Kidney (tissue), 14 donors: ENCODE results near the gene MPL. TPM values are rescaled to one million over a fixed set of nuclear protein-coding genes. Genes with fewer than 3 reads are reported as not detected.

Source experiments
- DNase-seq, 5 donors: peaks; one replicate each; pipeline ENCODE4 v3.0.0-alpha.2; 2013 to 2020
- FAIRE-seq: peaks from 2 replicates; lab custom pipeline; 2012; peaks lifted over from hg19 to GRCh38; lab: Jason Lieb, UNC
- H3K27ac ChIP-seq, 2 donors: one replicate each; pipeline ENCODE4 v1.7.0; 2013; ENCODE audit warnings: low read depth in 2 of 2, low read length in 2 of 2, inconsistent platforms in 1 of 2
- H3K27me3 ChIP-seq: one replicate; pipeline ENCODE4 v1.7.1; 2013; ENCODE audit warnings: low read length, inconsistent platforms; ENCODE audit not compliant: control insufficient read depth, insufficient read depth
- H3K36me3 ChIP-seq, 3 donors: one replicate each; pipeline versions ENCODE4 v1.7.0 to v1.7.1; 2013; ENCODE audit warnings: low read length in 3 of 3, control low read depth in 1 of 3, inconsistent platforms in 1 of 3; ENCODE audit not compliant: insufficient read depth in 3 of 3, control insufficient read depth in 2 of 3
- H3K4me1 ChIP-seq, 3 donors: one replicate each; pipeline versions ENCODE4 v1.7.0 to v1.7.1; 2013; ENCODE audit warnings: low read length in 3 of 3, inconsistent platforms in 1 of 3, low read depth in 1 of 3; ENCODE audit not compliant: control insufficient read depth in 2 of 3, insufficient read depth in 2 of 3
- H3K4me3 ChIP-seq, 3 donors: one replicate each; pipeline versions ENCODE4 v1.7.0 to v1.8.1; 2013; ENCODE audit warnings: low read length in 3 of 3, control low read depth in 1 of 3, inconsistent platforms in 1 of 3
- H3K9ac ChIP-seq, 3 donors: one replicate each; pipeline versions ENCODE4 v1.7.0 to v1.7.1; 2013; ENCODE audit warnings: low read length in 3 of 3, control low read depth in 1 of 3, inconsistent platforms in 1 of 3
- H3K9me3 ChIP-seq, 3 donors: one replicate each; pipeline versions ENCODE4 v1.7.0 to v1.7.1; 2013; ENCODE audit warnings: low read length in 3 of 3, control low read depth in 1 of 3, inconsistent platforms in 1 of 3; ENCODE audit not compliant: control insufficient read depth in 2 of 3, insufficient read depth in 1 of 3
- CTCF ChIP-seq: IDR thresholded peaks from 3 replicates; pipeline ENCODE4 v1.5.1; 2012; ENCODE audit warnings: mild to moderate bottlenecking, moderate library complexity, borderline replicate concordance; ENCODE audit not compliant: insufficient read depth; ENCODE audit errors: extremely low read depth
- intact Hi-C: fragments of 100-400 bp; cut with DNase I; formaldehyde crosslinking; loops from one replicate; pipeline ENCODE4 v1.11.1; 2022
- polyA plus RNA-seq: library from polyadenylated mRNA; stranded (reverse); fragments of 350-450 nt; fragmentation: Illumina TruSeq; extraction: RNeasy Lipid Tissue Mini Kit (QIAGEN cat#74804); gene quantifications from one replicate; pipeline ENCODE4 v1.2.3, GENCODE V29; 2014; ENCODE audit warnings: low read depth, low replicate concordance; ENCODE audit not compliant: insufficient read depth
- total RNA-seq: library from RNA; stranded (reverse); fragmentation: NEBNext Ultra II Directional; extraction: Animal tissue kit (Norgen Biotek cat#: 25700); gene quantifications from one replicate; pipeline ENCODE4 v1.2.1, GENCODE V29; 2021
- donor health status: control.
- donor health status: control.
- donor health status: control.
- donor health status: control.
- donor health status: control.
- donor health status: DM: yes; HTN: yes; CAD: no.
- donor health status: Normal renal cell carcinoma (clear cell type).

MPL gene
- total and polyA plus RNA-seq, 2 donors from 2014 or later: 0.25 TPM; not detected in 1

DNA sequence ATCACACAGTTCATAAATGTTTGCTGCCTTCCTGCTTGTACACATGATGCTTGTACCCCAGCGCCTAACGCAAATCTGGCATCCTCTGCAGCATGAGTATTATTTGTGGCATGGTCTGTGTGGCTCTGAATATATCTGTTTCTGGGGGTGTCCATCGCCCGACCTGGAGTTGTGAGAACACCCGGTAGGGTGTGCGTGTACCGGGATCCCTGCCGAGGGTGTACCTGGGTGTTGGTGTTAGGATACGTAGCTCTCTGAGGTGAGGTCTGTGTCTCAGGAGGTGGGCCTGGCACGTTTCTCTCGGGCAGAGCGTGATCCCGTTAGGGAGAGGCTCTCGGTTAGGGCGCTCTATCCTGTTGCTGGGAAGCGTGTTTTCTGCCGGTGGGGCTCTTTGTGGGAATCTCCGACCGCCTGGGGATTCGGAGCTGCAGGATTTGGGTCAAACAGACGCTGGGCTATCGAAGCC lies 10.8 kb downstream of the MPL start:
- Histone ChIP-seq H3K9ac (peak overlapping the region; percentile 10 to 49 (median 16)), H3K4me1 (peaks cover 3 to 17% (median 9%) of the 10 kb centered on the region in 3 donors), H3K36me3 (no peaks in the 10 kb centered on the region), H3K27me3 (no peaks in the 10 kb centered on the region), H3K4me3 (peak overlapping the region; percentile 26 to 70 (median 46)), H3K9me3 (no peaks in the 10 kb centered on the region), H3K27ac (peak overlapping the region; percentile 97 to 98)
- intact Hi-C loops: no loop called here
- no peak for FAIRE-seq
- peak in 1 of 5 donors; percentile 77 for DNase-seq
- no peak for TF ChIP-seq CTCF

GRCh38 chr1:43348809-43349593 lies 11.4 kb downstream of the MPL start:
- Histone ChIP-seq H3K36me3 (no peaks in the 10 kb centered on the region), H3K27me3 (no peaks in the 10 kb centered on the region), H3K4me1 (peaks cover 3 to 17% (median 9%) of the 10 kb centered on the region in 3 donors), H3K27ac (peak overlapping the region; percentile 97 to 98), H3K9ac (peak overlapping the region; percentile 40 to 66 (median 52)), H3K4me3 (peak overlapping the region; percentile 59 to 73 (median 70)), H3K9me3 (no peaks in the 10 kb centered on the region)
- intact Hi-C loops: no loop called here
- FAIRE-seq (no peak), DNase-seq (peak; percentile 95 to 98 (median 95))
- no peak for TF ChIP-seq CTCF

DNA sequence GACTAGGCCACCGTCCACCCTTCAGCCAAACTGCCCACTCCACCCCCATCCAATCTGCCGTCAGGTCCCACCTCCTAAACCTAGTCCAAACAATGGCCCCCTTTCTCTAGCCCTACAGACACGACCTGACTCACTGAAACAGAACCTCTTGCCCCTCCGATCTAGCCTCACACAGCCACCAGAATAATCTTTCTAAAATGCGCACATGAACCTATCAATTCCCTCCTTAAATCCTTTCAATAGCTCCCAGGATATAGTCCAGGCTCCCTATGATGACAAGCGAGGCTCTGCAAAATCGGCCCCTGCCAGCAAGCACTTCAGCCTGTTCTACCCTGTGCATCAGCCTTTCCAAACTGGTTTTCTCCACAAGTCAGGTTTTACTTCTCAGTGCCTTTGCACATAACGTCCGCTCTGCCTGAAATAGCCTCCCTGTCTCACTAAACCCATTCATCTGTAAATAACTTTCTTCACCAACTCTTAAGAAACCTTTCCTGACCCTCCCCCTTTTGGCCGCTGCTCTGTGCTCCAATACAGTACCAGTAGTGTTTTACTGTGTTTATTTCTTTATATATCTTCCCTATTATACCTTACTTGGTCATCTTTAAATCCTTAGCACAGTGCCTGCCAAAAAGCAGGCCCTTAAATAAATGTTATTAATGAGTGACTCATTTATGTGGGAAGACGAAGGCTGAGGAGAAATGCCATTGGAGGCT lies 12.1 kb downstream of the MPL start:
- H3K9ac ChIP-seq: peak overlapping the region; percentile 40 to 66 (median 52)
- peak overlapping the region; percentile 97 to 98 for H3K27ac ChIP-seq
- no peak for TF ChIP-seq CTCF
- peak in 3 of 5 donors; percentile 39 to 57 (median 53) for DNase-seq
- FAIRE-seq: no peak
- H3K4me3 ChIP-seq: peak overlapping the region; percentile 59 to 73 (median 70)
- no peaks in the 10 kb centered on the region for H3K9me3 ChIP-seq
- intact Hi-C loops: no loop called here
- H3K4me1 ChIP-seq: peaks cover 3 to 17% (median 9%) of the 10 kb centered on the region in 3 donors
- H3K36me3 ChIP-seq: no peaks in the 10 kb centered on the region
- no peaks in the 10 kb centered on the region for H3K27me3 ChIP-seq
